Activated T-helper 9 cell treated with anti-CD3 and anti-CD28 coated beads, Interleukin-2, amount 50 U/mL, for 16 hours (primary cell): ENCODE data around the gene NEUROG1.
"Not testable (repeated sequence)": the region's sequence is repeated elsewhere in the genome, so short reads cannot be mapped to it uniquely, and the experiment has no call there.

Experiments
- DNase-seq: peaks from one replicate; pipeline ENCODE4 v3.0.0-alpha.2; 2020; ENCODE audit warnings: low read depth

The NEUROG1 gene

DNA sequence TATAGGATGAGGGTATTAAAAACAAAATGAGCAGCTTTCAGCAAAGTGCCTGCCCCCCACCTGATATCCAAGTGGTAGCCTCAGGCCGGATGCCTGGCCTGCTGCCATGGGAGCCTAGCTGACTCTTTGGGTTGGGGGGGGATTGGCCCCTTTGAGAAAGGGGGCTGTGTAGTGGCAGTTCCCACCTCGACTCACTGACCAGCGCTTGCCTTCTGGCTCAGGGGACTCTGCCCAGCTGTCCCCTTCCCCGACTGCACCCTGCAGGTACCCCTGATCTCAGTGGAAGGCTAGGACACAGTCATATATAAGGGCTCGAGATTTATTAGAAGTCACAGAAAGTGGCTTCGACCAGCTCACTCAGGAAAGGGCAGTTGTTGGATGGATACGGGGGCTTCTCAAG, 1.5 kb upstream of the NEUROG1 start:
- no peak for DNase-seq

DNA sequence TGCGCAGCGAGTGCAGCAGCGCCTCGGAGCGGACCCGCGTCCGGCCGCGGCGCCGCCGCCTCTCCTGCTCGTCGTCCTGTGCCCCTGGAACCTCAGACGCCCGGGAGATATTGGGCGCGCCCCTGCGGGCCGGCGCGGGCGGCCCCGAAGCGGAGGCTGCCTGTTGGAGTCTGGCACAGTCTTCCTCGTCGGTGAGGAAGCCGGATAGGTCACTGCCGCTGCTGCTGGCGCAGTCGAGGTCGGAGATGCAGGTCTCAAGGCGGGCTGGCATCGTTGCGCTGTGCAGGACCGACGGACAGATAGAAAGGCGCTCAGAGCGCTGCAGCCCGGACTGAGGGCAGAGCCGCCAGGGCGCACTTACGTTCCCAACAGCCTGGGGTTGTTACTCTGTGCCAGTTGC, 344 bp downstream of the NEUROG1 start:
- no peak for DNase-seq

DNA sequence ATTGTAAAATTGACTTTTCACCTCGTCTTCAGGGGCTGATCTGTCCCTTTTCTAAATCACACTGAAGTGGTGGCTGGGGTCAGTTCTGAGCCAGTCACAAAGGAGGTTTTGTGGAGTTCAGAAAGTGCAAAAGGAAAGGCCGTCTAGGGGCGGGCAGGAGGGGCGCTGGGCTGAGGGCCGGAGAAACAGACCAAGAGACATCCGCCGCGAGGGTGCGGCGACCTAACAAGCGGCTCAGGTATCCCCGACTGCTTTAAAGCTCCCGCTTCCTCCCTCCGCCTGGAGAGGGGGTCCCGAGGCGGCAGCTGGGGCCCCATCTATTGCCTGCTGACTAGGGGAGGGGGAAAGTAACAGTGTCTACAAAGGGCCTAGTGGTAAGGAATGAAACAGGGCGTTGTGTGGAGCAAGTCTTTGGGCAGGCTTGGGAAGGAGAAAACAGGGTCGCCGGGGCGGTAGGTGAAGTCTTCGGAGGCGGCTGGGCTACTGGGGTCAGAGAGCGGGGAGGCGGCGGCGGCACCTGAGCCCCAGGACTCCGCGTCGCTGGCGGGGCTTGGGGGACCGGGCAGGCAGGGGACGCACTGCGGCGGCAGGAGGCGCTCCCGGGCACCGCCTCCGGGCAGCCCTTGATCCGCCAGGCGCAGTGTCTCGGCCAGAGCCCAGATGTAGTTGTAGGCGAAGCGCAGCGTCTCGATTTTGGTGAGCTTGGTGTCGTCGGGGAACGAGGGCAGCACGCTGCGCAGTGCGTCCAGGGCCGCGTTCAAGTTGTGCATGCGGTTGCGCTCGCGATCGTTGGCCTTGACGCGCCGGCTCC, 950 bp downstream of the NEUROG1 start:
- DNase-seq, result no peak

DNA sequence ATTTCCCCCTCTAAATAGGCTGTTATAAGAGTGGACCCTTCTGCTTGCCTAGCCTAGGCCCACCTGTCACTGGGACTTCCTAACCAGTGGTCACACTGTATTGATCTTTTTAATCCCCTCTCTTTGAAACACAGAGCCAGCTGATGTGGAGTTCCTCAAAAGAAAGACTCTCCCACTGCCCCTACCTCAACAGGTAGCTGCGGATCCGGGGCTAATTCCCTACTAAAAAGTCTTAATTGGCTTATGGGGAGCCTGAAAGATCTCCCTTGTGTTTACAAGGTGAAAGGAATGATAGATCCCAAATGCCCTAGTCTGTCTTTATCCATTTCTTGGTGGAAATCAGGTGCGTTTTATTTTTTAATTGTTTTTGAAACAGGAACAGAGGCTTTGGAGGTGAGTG, 2.0 kb downstream of the NEUROG1 start:
- no peak for DNase-seq

DNA sequence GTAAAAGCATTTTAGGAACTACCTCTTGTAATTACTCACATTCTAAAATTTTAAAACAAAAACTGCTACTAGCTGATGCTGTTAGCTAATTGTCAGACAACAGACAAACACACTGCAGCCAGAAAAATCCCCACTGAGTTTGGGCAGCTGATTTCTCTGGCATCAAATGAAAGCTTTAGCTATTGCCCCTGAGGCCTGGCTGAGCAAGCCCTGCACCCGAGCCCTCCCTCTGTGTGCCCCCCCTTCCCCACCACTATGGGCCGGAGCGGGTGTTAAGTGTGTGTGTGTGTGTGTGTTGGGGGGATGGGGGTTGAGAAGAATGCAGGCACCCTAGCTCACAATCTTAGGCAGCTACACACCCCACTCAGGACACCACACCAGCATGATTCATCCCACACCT, 2.4 kb downstream of the NEUROG1 start:
- DNase-seq, result no peak

DNA sequence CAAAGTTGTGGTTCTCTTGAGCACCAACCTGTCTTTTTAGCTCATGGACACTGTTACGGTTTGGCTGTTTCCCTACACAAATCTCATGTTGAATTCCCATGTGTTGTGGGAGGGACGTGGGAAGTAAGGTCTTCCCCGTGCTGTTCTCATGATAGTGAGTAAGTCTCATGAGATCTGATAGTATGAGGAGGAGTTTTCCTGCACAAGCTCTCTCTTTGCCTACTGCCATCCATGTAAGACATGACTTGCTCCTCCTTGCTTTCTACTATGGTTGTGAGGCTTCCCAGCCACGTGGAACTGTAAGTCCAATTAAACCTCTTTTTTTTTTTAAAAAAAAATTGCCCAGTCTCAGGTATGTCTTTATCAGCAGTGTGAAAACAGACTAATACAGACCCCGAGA, 6.2 kb downstream of the NEUROG1 start:
- DNase-seq, result not testable (repeated sequence)

DNA sequence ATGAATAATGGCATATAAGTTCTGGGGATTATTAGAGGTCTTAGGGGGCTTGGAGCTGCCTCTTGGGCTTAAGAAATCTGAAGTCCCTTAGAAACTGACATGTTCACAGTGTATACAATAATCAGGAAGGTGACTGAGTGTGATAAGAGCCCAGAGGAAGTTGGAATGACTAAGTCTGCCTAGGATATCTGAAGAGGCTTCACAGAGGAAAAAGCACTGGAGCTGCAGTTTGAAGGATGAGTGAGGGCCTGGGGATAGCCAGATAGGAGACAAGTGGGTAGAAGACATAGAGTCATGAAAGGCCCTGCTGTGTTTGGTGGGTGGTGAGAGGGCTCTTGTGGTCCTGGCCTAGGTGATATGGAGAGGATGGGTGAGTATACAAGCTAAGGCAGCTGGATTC, 8.8 kb downstream of the NEUROG1 start:
- DNase-seq, result no peak

DNA sequence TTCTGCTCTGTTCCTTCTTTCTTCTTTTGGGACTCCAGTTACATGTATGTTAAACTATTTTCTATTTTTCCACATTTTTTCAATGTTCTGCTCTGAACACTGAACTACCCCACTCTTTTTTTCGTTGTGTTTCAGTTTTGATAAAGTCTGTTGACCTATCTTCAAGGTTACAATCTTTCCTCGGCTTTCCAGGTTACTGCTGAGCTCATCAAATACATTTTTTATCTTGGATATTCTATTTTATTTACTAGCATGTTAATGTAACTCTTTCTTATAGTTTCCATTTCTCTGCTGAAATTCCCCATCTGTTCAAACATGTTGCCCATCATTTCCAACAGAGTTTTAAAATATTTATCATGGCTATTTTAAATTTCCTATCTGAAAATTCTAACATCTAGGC, 13.8 kb downstream of the NEUROG1 start:
- no peak for DNase-seq

DNA sequence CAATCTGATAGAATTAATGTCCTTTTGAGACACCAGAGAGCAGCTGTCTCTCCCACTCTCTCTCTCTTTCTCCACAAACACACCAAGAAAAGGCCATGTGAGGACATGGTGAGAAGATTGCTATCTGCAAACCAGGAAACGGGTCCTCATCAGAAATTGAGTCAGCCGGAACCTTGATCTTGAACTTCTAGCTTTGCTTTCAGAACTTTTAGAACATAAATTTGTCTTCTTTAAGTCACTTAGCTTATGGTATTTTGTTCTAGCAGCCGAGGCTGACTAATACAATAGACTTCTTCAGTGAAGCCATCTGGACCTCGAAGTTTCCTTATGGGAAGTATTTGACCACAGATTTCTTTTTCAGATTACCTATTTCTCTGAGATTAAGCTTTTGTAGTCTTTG, 18.1 kb downstream of the NEUROG1 start:
- no peak for DNase-seq

DNA sequence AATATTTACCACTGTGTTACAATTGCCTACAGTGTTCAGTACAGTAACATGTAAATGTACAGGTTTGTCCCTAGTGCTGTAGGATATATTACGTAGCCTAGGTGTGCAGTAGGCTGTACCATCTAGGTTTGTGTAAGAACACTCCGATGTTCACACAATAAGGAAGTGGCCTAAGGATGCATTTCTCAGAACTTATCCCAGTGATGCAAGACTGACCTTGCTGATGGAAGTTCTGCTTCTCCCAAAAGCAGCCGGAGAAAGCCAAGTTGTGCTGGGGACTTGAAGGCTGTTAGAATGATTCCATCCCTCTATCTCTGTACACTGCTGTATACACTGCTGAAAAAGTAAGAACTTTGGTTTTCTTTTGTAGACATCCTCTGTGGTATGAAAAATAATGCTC, 21.6 kb downstream of the NEUROG1 start:
- no peak for DNase-seq

DNA sequence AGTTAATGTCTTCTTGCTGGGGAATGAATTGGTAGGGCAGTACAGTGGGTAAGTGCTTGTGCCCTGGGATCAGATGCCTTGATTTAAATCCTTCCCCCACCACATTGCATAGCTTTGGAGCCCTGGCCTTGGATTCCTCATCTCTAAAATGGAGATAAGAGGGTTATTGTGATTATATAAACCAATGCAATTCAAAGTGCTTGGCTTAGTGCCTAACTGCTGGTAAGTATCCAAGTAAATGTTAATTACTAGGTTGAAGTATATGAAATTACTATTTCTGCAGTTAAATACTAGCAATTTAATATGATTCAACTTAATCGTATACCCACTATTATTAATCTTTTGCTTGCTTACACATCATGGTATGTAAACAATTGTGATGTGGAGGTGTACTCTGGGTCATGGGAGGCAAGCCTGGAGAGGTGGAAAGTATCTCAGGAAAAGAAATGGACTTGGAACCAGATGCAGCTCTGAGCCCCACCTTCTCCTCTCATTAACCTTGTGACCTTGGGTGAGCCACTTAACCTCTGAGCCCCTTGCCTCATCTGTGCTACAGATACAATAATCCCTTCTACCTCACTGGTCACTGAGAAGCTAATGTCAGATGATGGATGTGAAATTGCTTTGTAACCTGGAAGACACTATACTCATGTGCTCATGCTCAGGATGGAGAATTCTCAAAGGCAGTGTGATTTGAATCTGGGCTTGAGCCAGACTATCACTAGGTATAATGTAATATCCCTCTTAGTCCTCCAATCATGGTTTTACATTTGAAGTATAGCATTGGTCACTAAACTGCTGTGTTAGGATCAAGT, 23.8 kb downstream of the NEUROG1 start:
- DNase-seq, result no peak

DNA sequence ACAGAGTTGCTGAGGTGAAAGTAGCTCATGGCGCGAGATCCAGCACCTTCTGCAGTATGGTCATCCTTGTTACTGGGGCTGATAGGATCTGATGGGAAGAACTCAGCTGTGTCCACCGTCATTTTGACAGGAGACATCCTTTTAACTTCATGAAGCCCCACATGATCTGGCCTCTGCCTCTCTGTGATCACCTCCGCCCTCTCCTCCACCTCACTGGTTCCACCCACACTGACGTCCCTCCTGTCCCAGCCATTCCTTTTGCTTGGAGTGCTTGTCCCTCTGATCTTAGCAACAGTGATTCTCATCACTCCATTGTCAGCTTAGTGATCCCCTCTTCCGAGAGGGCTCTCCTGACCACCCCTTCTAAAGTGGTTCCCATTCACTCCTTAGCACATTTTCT, 25.8 kb downstream of the NEUROG1 start:
- no peak for DNase-seq

DNA sequence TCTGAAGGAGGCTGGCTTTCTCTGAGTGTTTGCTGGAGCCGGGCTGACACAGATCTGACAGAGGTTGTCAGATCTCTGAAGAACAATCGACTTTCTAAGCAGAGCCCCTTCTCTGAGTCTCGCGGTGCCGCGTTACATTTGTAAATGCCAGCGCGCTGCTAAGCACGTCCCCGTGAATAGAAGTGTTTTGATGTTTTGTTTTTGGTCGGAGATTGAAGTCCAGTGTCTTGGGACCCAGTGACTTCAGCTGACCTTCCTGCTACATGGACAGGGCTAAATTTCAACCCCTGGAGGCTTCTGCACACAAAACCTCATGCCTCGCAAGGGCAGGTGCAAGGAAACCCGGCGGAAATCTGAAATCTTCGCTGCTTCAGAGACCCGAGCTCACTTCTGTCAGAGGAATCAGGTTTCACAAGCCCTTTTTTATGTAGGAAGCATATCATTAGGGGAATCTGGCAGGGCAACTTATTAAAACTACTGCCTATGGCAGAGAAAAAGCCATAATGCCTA, 27.2 kb downstream of the NEUROG1 start:
- no peak for DNase-seq

DNA sequence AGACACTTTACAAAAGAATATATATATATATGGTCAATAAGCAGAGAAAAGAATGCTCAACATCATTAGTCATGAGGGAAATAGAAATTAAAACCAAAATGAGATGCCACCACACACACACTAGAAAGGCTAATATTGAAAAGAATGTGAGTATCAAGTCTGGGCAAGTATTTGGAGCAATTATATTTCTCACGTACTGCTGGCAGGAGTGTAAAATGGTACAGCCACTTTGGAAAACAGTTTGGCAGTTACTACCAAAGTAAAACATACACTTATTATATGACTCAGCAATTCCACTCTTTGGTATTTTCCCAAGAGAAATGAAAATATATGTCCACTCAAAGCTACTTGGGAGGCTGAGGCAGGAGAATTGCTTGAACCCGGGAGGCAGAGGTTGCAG, 29.8 kb downstream of the NEUROG1 start:
- no peak for DNase-seq

DNA sequence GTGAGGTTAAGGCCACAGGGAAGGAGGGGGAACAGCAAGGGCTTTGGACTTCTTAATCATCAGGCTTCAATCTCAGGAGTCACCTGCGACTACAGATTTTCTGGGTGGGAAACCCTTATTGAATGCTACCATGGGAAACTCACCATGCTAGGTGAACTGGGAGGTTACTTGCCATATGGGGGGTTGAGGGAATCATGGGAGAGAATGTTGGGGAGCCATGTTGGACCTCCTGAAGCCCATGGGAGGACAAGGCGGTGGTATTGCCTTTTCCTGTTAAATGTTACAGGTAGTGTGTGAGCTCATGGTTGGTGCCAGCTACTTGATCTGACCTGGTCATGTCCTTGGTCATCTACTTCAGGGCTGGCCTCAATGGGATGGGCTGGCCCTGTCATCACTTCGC, 31.4 kb downstream of the NEUROG1 start:
- DNase-seq, result no peak

DNA sequence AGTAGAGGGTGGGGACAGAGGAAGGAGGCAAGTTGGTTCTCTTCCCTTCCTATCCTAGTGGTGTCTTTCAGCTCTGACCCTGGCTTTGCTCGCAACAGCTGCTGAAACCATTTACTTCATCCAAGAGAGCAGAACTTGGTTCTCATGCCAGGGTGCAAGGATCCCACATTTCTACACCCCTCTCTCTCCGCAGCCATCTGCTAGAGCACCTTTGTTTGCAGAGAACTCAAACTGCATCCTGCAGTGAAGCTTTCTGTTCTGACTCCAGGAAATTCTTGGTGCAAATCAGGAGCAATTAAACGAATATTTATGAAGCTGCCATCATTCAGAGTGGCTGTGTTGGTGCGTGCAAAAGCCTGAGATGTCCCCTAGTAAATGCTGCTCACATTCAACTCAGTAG, 31.9 kb downstream of the NEUROG1 start:
- no peak for DNase-seq

DNA sequence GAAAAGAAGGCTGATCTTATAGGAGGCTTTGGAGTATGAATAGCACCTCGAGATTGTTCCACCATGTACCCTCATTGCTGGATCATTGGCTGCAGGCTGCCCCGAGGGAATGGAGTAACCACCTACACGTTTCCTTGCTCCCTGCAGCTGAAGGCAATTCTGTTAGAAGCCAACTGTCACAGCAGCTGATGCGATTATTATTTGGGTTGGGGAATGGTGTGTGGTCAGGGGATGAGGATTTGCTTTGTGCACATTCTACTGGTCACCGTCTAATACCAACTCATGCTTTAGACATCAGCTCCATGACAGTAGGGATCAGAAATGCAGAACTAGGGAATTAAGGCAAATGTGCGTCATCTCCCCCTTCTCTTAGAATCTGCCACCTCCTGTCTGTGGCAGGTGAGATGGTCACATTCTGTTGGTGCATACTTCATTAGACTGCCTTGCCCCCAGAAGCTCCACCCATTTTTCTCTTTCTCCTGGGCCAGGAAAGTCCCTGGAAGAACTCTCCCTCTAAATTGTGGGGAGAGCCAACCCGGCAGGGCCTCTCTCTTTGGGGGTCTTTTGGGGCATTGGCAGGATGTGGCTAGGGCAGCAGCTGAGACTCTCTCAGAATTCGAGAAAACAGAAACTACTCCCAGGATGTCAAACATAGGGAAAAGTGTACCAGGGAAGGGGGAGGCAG, 32.8 kb downstream of the NEUROG1 start:
- DNase-seq, result no peak

DNA sequence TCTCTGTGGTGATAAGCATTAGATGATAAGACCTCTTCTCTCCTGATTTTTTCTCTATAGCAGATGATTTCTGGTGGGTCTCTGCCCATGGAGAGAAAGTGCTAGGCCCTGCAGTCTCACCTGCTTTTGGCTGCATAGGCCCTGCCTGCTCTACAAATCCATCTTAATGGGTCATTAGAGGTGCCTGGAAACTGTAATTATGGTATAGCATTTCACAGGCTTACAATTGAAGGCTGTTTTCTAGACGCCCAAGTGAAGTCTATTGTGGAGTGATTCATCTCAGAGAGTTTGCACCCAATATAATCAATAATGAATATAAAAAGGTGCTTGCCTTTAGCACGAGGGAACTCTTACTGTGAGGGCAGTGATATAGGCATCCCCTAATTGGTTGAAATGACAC, 33.8 kb downstream of the NEUROG1 start:
- no peak for DNase-seq

DNA sequence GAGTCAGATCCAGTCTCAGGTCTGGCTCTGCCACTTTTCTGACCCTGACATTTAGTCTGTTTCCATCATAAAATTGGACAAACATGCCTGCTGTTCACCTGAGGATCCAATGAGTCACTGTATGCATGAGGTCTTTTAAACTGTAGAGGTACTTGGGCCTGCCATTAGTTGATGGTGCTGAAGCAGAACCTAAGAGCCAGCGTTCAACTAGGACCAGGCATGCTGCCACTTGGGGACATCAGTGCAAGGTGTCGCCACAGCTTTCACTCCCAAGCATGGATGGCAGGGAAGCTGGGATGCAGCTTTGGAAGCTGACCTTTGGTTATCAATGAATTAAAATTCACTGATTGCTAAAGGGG, 37.1 kb downstream of the NEUROG1 start:
- DNase-seq, result no peak

DNA sequence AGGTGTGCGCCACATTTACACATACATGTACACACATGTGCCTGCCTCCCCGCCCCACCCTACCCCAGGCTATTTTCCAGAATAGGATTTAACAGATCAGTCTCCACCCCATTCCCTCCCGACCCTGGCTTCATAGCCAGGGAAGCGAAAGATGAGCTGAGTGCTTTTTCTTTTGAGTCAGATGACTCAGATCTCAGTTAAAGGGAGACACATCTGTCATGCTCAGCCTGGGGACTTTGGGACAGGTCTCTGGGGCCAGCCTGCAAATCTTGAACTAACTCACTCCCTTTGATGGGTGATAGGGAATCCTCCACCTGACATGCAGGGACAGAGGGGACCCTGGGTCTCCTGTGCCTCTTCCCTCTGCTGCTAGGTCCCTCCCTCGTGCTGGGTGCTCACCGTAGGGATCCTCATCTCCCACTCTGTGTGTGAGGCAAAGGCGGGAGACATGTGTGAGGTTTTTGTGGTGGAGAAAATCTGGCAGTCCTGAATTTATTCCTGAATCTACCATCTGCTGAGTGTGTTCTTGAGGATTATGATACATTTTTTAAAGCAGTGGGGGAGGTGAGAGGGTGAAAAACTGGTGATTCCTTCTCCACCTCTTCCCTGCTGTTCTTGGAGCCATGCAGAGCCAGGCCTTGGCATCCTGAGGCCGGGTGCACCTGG, 37.7 kb downstream of the NEUROG1 start:
- no peak for DNase-seq

DNA sequence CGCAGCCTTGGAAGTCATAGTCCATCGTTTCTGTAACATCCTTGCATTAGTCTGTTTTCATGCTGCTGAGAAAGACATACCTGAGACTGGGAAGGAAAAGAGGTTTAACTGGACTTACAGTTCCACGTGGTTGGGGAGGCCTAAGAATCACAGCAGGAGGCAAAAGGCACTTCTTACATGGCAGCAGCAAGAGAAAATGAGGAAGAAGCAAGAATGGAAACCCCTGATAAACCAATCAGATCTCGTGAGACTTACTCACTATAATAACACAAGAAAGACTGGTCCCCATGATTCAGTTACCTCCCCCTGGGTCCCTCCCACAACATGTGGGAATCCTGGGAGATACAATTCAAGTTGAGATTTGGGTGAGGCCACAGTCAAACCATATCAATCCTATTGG, 40.2 kb downstream of the NEUROG1 start:
- not testable (repeated sequence) for DNase-seq

DNA sequence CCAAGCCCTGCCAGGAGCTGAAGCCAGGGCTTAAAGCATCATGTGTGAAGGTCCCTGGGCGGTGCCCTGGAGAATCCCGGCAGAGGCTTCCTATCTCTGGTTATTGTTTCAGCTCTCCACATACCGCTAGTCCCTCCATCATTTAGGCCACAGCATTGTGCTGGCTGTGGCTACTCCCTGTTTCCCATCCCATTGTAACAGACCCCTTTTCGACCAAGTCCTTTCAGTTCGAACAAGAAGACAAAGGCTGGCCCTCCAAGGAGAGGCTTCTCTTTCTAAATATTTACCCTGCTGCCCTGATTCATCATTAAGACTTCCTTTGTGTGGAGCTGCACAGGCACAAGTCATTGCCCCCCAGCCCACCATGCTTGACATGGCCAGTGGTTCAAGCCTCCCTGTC, 41.6 kb downstream of the NEUROG1 start:
- no peak for DNase-seq
